MV-4-11 (cell line): Measurements from ENCODE around the gene ARL16.

Experiments
- DNase-seq: peaks from one replicate; lab custom pipeline; 2025; lab: John Stamatoyannopoulos, UW

Gene ARL16

DNA sequence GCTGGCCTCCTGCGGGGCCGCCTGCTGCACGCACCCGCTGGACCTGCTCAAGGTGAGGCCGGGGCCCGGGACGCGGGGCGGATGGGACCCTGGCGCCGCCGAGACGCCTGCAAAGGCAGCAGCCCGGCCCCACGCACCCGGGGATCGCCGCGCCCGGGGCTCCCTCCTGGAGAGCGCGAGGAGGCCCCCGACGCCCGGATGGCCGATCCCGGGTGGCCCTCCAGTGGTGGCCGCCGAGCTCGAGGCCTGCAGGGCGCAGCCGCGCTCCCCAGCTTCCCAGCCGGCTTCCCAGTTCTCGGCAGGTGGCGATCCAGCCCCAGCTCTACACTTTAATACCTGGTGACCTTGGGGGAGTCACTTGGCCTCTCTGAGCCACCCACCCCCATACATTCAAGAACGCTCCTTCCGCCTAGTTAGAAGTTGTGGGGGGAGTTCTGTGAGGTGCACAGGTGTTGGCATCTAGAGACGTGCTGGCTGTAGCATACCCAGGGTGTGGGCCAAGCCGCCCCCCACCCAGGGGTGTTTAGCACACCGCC, 28.9 kb upstream of the ARL16 start:
- no peak for DNase-seq

DNA sequence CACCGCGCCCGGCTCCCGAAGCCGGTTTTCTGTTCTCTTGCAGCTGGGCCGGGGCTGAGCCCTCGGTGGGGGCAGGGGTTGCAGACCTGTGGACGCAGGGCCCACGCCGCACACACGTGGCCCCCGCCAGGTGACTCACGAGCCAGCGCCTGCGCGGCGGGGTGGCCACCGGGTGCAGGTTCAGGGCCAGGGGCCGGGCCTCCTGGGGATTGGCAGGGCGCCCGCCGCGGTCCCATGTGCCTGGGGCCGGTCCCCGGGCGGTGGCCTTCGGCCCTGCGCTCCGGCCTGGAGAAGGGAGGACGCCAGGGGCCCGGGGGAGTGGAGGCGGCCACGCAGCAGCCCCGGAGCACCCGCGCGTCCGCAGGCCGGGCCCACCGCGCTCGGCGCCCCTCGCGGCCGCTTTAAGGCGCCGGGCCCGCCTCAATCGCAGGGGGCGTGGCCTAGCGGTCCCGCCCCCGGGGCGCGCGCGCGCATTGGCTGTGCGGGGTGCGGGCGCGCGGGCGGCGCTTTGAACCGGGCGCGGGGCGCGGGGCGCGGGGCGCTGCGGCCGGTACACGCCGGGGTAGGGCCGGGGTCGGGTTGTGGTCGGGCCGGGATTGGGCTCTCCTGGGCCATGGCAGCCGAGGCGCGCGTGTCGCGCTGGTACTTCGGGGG, 28.3 kb upstream of the ARL16 start, which contains the start of gene SLC25A10:
SLC25A10 (plus strand) TSS at position 471 of the 654 bp plus-strand sequence; CDS start at position 614, 143 bp downstream.
- peak; percentile 78 for DNase-seq

DNA sequence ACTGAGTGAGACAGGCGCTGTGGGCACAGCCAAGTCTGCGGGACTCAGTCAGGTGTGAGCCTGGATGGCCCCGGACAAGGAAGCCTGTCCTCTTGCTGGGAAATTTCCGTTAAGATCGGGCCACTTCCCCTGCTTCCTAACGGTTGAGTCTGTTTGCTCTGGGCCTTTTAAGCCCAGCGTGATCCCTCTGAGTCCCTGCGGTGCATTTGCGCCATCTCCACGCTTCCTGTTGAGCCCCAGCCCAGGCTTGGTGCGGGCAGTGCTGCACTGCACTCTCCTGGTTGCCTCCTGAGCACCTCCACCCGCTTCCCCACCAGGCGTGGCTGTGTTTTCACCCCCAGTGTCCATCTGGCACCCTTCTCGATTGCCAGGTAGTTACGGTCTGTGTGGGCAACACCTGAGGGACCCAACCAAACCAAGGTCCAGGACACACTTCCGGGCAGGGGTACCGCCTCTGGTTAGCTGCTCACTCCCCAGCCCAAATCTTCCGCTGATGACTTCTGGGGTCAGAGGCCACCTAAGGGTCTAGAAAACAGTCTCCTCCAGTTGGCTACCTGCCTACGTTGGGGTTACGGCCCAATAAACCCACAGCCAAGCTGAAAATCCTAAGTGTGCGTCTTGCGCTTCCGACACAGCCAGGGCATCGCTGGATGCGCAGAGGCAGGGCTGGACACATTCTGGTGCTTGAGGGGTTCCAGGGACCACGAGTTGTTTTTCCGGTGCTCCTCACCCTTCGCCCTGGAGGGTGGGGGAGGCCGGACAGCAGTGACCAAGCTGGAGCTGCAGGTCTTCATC, 27.1 kb upstream of the ARL16 start:
- peak; percentile 95 for DNase-seq

DNA sequence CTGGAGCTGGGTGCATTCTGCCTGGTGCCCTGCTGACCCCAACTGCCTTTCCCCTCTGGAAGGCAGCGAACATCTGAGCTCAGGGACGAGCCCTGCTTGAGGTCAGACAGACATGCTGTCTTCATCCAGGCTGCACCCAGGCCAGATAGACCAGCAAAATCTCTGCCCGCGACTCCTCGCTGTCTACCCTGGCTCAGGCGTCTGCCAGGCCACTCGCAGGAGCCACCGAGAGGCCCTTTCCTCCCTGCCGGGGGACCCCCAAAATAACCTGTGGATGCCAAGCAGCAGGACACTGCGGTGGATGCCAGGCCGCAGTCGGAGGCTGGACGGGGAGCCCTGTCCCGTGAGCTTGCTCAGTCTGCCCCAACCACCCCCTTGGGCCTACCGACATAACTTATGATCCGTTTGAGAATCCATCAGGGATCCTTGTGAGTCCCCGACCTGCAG, 25.2 kb upstream of the ARL16 start:
- DNase-seq, result no peak

DNA sequence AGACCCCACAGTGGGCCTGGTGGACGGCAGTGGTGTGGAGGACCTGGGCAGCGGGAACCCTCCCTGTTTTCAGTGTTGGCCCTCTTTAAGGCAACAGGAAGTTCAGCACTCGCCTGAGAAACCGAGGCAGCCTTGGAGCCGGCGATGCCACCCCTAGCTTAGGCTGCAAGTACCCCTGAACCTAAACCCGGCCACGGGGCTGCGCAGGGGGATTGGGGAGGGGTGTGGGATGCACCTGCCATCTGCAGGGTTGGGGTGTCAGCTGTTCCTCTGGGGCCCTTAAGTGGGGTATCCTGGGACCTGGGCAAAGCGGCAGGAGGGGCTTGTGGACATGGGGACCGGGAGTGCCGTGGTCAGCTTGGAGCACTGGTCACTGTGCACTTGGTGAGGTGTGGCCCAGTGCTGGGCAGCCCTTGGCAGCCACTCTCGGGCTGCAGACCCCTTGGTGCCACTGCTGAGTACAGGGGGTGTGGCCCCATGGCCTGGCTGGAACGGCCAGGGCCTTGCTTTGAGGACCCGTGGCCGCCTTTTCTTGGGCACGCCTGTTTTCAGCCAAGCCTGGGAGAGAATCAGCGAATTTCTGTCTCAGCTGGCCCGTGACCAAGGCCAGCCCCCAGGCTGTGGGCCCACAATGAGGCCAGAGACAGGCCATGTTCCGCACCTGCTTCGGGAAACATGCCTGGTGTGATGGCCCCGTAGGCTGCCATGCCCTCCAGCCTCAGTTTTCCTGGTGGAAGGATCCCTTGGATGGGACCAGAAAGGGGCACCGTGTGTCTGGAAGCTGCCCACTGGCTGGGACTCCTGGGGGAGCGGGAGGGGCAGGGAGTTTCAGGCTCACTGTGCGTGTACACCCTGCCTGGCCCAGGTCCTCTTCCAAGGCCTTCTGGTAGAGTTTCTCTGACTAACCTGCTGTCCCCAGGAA, 24.4 kb upstream of the ARL16 start:
- DNase-seq, result no peak

DNA sequence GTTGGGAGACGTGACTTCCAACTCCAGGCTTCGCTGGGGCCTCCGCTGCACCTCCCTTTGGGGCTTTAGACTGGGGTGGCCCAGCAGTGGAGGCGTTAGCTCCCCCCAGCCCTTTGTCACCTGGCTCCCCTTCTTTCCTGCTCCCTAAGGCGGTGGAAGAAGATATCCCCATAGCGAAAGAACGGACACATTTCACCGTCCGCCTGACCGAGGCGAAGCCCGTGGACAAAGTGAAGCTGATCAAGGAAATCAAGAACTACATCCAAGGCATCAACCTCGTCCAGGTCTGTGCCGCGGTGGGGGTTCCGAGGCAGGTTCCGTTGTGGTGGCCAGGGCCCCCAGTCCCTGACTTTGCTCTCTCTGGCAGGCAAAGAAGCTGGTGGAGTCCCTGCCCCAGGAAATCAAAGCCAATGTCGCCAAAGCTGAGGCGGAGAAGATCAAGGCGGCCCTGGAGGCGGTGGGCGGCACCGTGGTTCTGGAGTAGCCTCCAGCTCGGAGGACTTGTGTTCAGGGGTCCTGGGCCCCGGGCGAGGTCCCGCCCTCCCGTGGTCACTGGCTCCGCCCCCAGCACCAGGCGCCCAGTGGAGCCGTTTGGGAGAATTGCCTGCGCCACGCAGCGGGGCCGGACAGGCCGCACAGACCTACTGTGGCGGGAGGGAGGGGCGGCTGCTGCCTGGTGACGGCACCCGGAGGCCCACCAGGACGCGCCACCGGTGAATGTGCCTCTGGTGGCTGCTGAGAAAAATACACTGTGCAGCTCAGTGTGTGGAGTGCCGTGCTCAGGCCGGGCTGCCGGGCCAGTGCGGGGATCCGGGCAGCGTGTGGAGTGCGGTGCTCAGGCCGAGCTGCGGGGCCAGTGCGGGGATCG, 23.4 kb upstream of the ARL16 start:
- DNase-seq, result no peak

DNA sequence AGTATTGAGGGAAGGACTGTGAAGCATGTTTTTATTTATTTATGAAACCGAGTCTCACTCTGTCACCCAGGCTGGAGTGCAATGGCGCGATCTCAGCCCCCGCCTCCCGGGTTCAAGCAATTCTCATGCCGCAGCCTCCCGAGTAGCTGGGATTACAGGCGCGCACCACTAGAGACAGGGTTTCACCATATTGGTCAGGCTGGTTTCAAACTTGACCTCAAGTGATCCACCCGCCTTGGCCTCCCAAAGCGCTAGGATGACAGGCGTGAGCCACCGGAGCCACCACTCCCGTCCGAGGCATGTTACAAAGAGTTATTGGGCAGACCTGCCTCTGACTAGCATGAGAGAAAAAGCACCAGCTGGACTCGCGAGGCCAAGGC, 22.6 kb upstream of the ARL16 start:
- DNase-seq, result peak; percentile 46

DNA sequence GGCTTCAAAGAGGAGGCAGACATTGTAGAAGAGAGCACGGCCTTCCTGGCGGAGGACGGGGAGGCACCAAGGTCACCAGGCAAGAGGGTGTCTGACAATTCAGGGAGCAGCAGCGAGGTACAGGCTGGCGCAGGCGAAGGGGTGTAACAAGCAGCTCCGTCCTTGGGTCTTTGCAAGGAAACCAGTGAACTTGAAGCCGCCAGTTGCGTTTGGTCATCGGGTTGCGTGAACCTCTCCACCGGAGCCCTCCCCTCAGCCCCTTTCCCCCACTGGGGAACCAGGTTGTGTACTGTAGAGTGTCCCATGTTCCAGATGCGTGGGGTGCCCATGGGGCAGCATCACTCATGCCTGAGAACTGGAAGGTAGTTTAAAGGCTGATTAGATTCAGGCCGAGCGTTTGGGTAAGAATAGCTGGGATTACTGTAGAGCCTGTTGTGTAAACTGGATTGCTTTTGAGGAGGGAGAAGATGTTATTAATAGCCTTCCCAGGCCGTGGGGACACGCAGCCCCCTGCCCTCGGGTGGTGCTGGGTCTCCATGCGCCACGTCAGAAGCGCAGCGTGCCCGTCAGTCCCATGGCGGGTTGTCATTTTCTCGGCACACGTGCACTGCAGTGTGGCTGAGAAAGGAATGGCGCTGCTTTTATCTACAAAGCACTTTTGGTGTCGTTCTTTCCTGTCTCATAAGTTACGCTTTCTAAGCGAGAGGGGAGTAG, 22.1 kb upstream of the ARL16 start:
- no peak for DNase-seq

DNA sequence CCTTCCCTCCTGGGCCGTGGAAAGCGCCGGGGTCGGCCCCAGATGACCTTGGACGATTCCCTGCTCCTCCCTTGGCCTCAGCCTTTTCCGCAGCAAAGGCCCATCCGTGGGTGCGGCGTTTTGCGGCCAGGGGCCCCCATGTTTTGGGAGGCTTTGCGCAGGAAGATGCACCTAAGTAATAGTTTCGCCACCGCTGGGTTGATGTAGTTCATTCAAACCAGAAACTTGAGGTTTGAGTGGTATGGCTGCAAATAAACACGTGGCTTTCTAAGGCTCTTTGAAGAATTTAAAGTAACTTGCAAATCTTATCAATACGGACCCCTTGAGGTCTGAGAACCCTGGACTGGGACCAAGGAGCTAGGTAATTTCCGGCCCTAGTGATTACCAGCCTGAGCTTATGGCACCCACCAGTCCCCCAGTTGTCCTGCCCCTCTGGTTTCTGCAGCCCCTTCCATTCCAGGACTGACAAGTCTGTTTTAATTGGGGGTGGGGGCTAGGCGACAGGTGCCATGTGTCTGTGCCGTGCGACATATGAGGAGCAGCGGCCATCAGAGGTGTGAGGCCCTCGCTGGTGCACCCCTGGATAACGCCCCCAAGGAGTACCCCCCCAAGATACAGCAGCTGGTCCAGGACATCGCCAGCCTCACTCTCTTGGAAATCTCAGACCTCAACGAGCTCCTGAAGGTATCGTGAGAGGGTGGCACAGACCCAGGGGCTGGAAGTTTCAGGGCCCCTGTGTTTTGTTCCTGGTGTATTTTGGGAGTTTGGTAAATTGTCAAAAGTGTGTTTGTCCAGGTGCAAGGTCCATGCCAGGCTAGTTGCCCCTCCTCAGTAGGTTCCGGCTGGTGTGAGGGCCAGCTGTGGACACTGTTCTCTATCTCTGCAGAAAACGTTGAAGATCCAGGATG, 20.4 kb upstream of the ARL16 start:
- DNase-seq, result no peak

DNA sequence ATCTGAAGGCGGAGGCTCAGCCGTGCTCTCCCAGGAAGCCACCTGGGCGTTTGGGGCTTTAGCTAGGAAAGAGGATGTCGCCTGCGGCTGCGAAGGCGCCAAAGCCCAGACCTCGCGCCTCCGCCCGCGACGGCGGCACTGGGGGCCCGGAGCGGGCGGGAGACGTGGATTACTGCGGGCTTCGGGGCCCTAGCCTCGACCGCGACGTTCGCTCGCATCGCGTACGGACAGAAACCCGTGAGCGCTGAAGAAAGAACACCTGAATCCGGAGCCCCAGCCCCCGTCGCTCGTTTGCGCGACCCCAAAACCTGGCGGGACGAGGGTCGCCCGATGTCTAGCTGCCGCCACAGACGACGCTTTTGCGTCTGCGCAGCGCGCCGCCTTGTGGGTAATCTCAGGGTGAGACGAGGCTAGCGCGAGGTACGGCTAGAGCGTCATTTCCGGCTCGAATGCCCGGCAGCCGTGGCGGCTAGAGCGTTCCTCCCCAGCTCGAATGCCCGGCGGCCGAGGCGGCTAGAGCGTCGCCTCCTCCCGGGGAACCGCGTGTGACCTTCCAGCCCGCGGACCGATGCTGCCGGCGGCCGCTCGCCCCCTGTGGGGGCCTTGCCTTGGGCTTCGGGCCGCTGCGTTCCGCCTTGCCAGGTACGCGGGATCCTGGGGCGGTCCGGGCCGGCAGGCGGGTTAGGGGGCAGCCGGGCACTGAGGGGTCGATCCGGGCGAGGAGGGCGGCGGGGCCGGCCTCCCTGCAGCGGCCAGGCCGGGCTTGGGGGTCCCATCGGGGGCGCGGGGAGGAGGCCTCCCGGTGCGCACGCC, 19.5 kb upstream of the ARL16 start, which contains the start of gene MRPL12:
MRPL12 (plus strand) TSS at position 434 of the 813 bp plus-strand sequence; CDS start at position 569, 135 bp downstream.
- DNase-seq, result peak; percentile 88

DNA sequence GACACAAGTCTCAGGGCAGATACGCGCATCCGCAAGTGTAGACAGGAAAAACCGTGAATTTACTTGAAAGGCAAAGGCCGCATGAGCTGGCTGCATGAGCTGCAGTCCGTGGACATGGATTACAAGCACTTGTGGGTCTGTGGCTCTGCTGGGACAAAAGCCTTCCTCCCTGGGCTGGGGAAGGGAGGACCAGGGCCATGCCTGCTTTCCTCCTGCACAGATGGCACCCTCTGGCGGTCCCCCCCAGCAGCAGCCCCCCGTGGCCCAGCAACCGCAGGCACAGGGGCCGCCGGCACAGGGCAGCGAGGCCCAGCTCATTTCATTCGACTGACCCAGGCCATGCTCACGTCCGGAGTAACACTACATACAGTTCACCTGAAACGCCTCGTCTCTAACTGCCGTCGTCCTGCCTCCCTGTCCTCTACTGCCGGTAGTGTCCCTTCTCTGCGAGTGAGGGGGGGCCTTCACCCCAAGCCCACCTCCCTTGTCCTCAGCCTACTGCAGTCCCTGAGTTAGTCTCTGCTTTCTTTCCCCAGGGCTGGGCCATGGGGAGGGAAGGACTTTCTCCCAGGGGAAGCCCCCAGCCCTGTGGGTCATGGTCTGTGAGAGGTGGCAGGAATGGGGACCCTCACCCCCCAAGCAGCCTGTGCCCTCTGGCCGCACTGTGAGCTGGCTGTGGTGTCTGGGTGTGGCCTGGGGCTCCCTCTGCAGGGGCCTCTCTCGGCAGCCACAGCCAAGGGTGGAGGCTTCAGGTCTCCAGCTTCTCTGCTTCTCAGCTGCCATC, 17.9 kb upstream of the ARL16 start:
- peak; percentile 37 for DNase-seq

DNA sequence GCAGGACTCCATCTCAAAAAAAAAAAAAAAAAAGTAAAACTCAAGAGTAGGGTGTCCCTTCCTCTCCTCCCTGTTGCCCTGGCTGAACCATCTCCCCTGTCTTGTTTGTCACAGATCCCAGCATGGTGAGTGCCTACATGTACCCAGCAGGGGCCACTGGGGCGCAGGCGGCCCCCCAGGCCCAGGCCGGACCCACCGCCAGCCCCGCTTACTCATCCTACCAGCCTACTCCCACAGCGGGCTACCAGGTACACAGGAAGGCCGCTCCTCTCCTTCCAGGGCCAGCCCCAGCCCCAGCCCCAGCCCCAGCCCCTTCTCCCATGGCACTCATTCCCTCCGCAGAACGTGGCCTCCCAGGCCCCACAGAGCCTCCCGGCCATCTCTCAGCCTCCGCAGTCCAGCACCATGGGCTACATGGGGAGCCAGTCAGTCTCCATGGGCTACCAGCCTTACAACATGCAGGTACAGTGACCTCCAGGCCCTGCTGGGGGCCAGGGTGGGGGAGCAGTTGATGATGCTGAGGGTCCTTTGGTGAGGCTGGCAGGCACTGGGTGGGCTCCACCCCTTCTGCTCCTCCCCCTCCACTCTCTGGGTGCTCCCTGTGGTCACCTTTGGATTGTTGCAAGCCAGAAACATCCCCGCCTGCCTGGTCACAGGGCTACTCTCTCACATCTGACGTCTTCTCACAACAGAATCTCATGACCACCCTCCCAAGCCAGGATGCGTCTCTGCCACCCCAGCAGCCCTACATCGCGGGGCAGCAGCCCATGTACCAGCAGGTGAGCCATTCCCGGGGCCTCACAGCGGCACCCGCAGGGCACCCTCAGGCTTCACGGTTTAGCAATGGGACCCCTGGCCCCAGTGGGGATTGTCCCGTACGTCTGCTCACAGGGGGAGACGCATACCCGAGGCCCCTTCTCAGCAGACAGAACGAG, 17.0 kb upstream of the ARL16 start:
- DNase-seq, result no peak

DNA sequence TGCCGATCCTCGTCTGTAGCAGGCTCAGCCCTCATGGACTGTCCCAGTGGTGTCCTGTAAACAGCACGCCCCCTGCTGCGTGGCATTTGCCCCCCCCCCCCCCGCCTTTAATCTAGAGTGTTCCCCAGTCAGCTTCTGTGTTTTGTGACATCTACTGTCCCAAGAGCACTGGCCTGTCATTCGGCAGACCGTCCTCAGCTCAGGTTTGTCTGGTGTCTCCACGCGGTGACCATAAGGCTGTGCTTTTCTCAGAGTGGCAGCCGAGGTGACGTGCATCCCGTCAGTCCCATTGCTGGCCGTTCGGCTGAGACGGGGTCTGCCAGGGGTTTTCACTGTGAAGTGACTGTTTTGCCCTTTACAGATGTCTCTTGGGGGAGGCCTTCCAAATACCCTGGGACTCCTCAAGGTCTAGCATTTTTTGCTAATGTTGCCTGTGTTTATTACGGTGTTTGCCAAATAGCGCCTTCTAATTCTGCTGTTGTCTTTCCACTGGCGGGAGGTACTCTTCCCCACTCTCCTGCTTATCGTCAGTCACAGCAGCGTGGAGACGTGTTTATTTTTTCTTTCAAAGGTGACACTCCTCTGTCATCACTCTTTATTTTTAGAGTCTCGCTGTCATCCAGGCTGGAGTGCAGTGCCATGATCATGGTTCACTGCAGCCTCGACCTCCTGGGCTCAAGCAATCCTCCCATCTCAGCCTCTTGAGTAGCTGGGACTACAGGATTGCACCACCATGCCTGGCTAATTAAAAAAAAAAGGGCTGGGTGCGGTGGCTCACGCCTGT, 13.9 kb upstream of the ARL16 start:
- no peak for DNase-seq

DNA sequence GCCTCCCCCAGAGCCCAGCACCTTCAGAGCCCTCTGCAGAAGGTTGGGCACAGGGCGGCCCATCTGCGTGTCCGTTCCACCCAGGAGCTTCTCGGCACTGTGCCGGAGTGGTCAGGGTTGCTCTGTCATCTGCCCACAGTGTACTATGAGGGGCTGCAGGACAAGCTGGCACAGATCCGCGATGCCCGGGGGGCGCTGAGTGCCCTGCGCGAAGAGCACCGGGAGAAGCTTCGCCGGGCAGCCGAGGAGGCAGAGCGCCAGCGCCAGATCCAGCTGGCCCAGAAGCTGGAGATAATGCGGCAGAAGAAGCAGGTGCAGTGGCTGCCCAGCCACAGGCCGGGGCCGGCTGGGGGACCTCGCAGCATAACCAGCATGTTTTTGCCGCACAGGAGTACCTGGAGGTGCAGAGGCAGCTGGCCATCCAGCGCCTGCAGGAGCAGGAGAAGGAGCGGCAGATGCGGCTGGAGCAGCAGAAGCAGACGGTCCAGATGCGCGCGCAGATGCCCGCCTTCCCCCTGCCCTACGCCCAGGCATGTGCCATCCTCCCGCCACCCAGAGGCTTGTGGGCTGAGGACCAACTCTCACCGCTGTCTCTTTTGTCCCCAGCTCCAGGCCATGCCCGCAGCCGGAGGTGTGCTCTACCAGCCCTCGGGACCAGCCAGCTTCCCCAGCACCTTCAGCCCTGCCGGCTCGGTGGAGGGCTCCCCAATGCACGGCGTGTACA, 12.8 kb upstream of the ARL16 start:
- no peak for DNase-seq

DNA sequence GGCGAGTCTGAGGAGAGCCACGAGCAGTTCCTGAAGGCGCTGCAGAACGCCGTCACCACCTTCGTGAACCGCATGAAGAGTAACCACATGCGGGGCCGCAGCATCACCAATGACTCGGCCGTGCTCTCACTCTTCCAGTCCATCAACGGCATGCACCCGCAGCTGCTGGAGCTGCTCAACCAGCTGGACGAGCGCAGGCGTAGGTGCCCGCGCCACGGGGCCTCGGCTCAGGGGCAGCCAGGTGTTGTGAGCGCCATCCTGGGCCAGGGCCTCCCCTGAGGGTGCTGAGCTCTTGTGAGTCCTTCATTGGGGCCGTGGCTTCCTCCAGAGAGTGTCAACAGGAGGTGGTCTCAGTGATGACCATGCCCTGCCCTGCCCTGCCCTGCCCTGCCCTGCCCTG, 12.2 kb upstream of the ARL16 start:
- DNase-seq, result no peak
